ENCODE measurements around the gene DNM3.

DNM3 gene

GRCh38 chr1:172394811-172395210 lies 553.5 kb downstream of the DNM3 start:
- peaks cover 10% of the 10 kb centered on the region for H3K36me3 Mint-ChIP-seq
- no peaks in the 10 kb centered on the region for H3K27me3 Mint-ChIP-seq
- H3K4me3 Mint-ChIP-seq = peak overlapping the region; percentile 49
- no peaks in the 10 kb centered on the region for H3K9me3 Mint-ChIP-seq
- no peak for DNase-seq
- peaks cover 75% of the 10 kb centered on the region for H3K4me1 Mint-ChIP-seq
- peak overlapping the region; percentile 99 for H3K27ac Mint-ChIP-seq
- CTCF ChIA-PET = interaction anchor here (0.6 to 2.5 kb wide), 15 partner anchors 13 to 392 kb away, joined by 3 to 11 read pairs (median 4); partner anchors contain the start of gene C1orf105

- Mint-ChIP-seq H3K9me3 (no peaks in the 10 kb centered on the region), H3K4me1 (peaks cover 80% of the 10 kb centered on the region), H3K4me3 (no peak overlapping the region), H3K27me3 (no peaks in the 10 kb centered on the region), H3K27ac (peak overlapping the region; percentile 99), H3K36me3 (peaks cover 10% of the 10 kb centered on the region)
- CTCF ChIA-PET = interaction anchor here (0.8 to 2.5 kb wide), 8 partner anchors 15 to 393 kb away, joined by 3 to 11 read pairs (median 4); partner anchors contain the start of gene C1orf105
- DNase-seq = no peak
Observed at GRCh38 chr1:172395576-172395975, 554.3 kb downstream of the DNM3 start.

- Mint-ChIP-seq H3K36me3 (peaks cover 10% of the 10 kb centered on the region), H3K4me1 (peaks cover 76% of the 10 kb centered on the region), H3K9me3 (no peaks in the 10 kb centered on the region), H3K27me3 (no peaks in the 10 kb centered on the region), H3K27ac (no peak overlapping the region), H3K4me3 (no peak overlapping the region)
- CTCF ChIA-PET = interaction anchor here (1.1 kb wide), 1 partner anchor 128 kb away, joined by 3 read pairs; no protein-coding TSS in a partner anchor
- DNase-seq = no peak
Observed at GRCh38 chr1:172397221-172397620, 555.9 kb downstream of the DNM3 start.

GRCh38 chr1:172397633-172398032 lies 556.3 kb downstream of the DNM3 start:
- DNase-seq = no peak
- no peak overlapping the region for H3K27ac Mint-ChIP-seq
- H3K9me3 Mint-ChIP-seq = no peaks in the 10 kb centered on the region
- peaks cover 10% of the 10 kb centered on the region for H3K36me3 Mint-ChIP-seq
- peaks cover 74% of the 10 kb centered on the region for H3K4me1 Mint-ChIP-seq
- no peak overlapping the region for H3K4me3 Mint-ChIP-seq
- H3K27me3 Mint-ChIP-seq = no peaks in the 10 kb centered on the region
- CTCF ChIA-PET = interaction anchor here (1.1 to 4.2 kb wide), 3 partner anchors 128 to 395 kb away, joined by 3 to 39 read pairs (median 17); no protein-coding TSS in a partner anchor

GRCh38 chr1:172398193-172398592 lies 556.9 kb downstream of the DNM3 start:
- Mint-ChIP-seq H3K36me3 (peaks cover 9% of the 10 kb centered on the region), H3K9me3 (no peaks in the 10 kb centered on the region), H3K4me3 (no peak overlapping the region), H3K4me1 (peaks cover 69% of the 10 kb centered on the region), H3K27me3 (no peaks in the 10 kb centered on the region), H3K27ac (no peak overlapping the region)
- no peak for DNase-seq
- CTCF ChIA-PET = interaction anchor here (1.0 to 4.2 kb wide), 7 partner anchors 59 to 396 kb away, joined by 3 to 39 read pairs (median 3); no protein-coding TSS in a partner anchor

- CTCF ChIA-PET = interaction anchor here (0.6 to 4.2 kb wide), 21 partner anchors 9 to 397 kb away, joined by 3 to 39 read pairs (median 3); no protein-coding TSS in a partner anchor
- no peaks in the 10 kb centered on the region for H3K9me3 Mint-ChIP-seq
- peaks cover 5% of the 10 kb centered on the region for H3K36me3 Mint-ChIP-seq
- peaks cover 59% of the 10 kb centered on the region for H3K4me1 Mint-ChIP-seq
- peak overlapping the region; percentile 42 for H3K4me3 Mint-ChIP-seq
- H3K27ac Mint-ChIP-seq = peak overlapping the region; percentile 62
- no peaks in the 10 kb centered on the region for H3K27me3 Mint-ChIP-seq
- peak; percentile 33 for DNase-seq
Observed at GRCh38 chr1:172398970-172399755, 557.9 kb downstream of the DNM3 start.

- H3K27me3 Mint-ChIP-seq = no peaks in the 10 kb centered on the region
- CTCF ChIA-PET = interaction anchor here (0.6 to 4.2 kb wide), 21 partner anchors 8 to 397 kb away, joined by 3 to 39 read pairs (median 3); no protein-coding TSS in a partner anchor
- H3K4me3 Mint-ChIP-seq = no peak overlapping the region
- no peaks in the 10 kb centered on the region for H3K9me3 Mint-ChIP-seq
- DNase-seq = no peak
- peaks cover 3% of the 10 kb centered on the region for H3K36me3 Mint-ChIP-seq
- no peak overlapping the region for H3K27ac Mint-ChIP-seq
- peaks cover 50% of the 10 kb centered on the region for H3K4me1 Mint-ChIP-seq
Observed at GRCh38 chr1:172399756-172400721, 558.7 kb downstream of the DNM3 start.

GRCh38 chr1:172400722-172401105 lies 559.4 kb downstream of the DNM3 start:
- peaks cover 44% of the 10 kb centered on the region for H3K4me1 Mint-ChIP-seq
- H3K27ac Mint-ChIP-seq = no peak overlapping the region
- CTCF ChIA-PET = interaction anchor here (0.8 to 4.2 kb wide), 3 partner anchors 181 to 398 kb away, joined by 3 to 39 read pairs (median 17); no protein-coding TSS in a partner anchor

GRCh38 chr1:172401477-172401876 lies 560.2 kb downstream of the DNM3 start:
- no peak for DNase-seq
- H3K4me1 Mint-ChIP-seq = peaks cover 39% of the 10 kb centered on the region
- H3K9me3 Mint-ChIP-seq = no peaks in the 10 kb centered on the region
- no peaks in the 10 kb centered on the region for H3K27me3 Mint-ChIP-seq
- CTCF ChIA-PET = interaction anchor here (0.7 to 4.2 kb wide), 2 partner anchors 91 to 311 kb away, joined by 3 to 39 read pairs; no protein-coding TSS in a partner anchor
- no peak overlapping the region for H3K4me3 Mint-ChIP-seq
- no peak overlapping the region for H3K27ac Mint-ChIP-seq
- H3K36me3 Mint-ChIP-seq = peaks cover 2% of the 10 kb centered on the region

More at GRCh38 chr1:172400722-172401105, 559.4 kb downstream of the DNM3 start:
- Mint-ChIP-seq H3K9me3 (no peaks in the 10 kb centered on the region), H3K27me3 (no peaks in the 10 kb centered on the region), H3K4me3 (no peak overlapping the region), H3K36me3 (peaks cover 2% of the 10 kb centered on the region)
- no peak for DNase-seq

- Mint-ChIP-seq H3K4me3 (no peak overlapping the region), H3K27me3 (no peaks in the 10 kb centered on the region), H3K27ac (no peak overlapping the region), H3K36me3 (peaks cover 2% of the 10 kb centered on the region), H3K9me3 (no peaks in the 10 kb centered on the region), H3K4me1 (peaks cover 39% of the 10 kb centered on the region)
- DNase-seq = no peak
- CTCF ChIA-PET = interaction anchor here (0.7 to 1.9 kb wide), 3 partner anchors 92 to 399 kb away, joined by 3 to 5 read pairs (median 5); no protein-coding TSS in a partner anchor
Observed at GRCh38 chr1:172401892-172402291, 560.6 kb downstream of the DNM3 start.

GRCh38 chr1:172402878-172403569 lies 561.7 kb downstream of the DNM3 start:
- H3K4me1 Mint-ChIP-seq = peaks cover 32% of the 10 kb centered on the region
- no peaks in the 10 kb centered on the region for H3K27me3 Mint-ChIP-seq
- CTCF ChIA-PET = interaction anchor here (0.7 to 1.9 kb wide), 4 partner anchors 25 to 418 kb away, joined by 3 to 5 read pairs (median 4); no protein-coding TSS in a partner anchor
- peaks cover 2% of the 10 kb centered on the region for H3K36me3 Mint-ChIP-seq
- no peak overlapping the region for H3K27ac Mint-ChIP-seq
- no peaks in the 10 kb centered on the region for H3K9me3 Mint-ChIP-seq
- H3K4me3 Mint-ChIP-seq = no peak overlapping the region
- DNase-seq = no peak

- Mint-ChIP-seq H3K27me3 (no peaks in the 10 kb centered on the region), H3K27ac (no peak overlapping the region), H3K36me3 (no peaks in the 10 kb centered on the region), H3K4me3 (no peak overlapping the region), H3K9me3 (no peaks in the 10 kb centered on the region), H3K4me1 (peaks cover 21% of the 10 kb centered on the region)
- CTCF ChIA-PET = interaction anchor here (1.0 to 1.3 kb wide), 3 partner anchors 24 to 402 kb away, joined by 3 to 5 read pairs (median 4); no protein-coding TSS in a partner anchor
- no peak for DNase-seq
Observed at GRCh38 chr1:172404121-172404520, 562.8 kb downstream of the DNM3 start.

GRCh38 chr1:172405912-172406311 lies 564.6 kb downstream of the DNM3 start:
- DNase-seq = no peak
- no peaks in the 10 kb centered on the region for H3K9me3 Mint-ChIP-seq
- H3K27me3 Mint-ChIP-seq = no peaks in the 10 kb centered on the region
- H3K36me3 Mint-ChIP-seq = no peaks in the 10 kb centered on the region
- no peak overlapping the region for H3K27ac Mint-ChIP-seq
- CTCF ChIA-PET = interaction anchor here (0.7 to 1.5 kb wide), 3 partner anchors 48 to 420 kb away, joined by 3 read pairs; no protein-coding TSS in a partner anchor
- no peak overlapping the region for H3K4me3 Mint-ChIP-seq
- peaks cover 3% of the 10 kb centered on the region for H3K4me1 Mint-ChIP-seq

All from activated naive CD4-positive, alpha-beta T cell treated with anti-CD3 and anti-CD28 coated beads, Interleukin-2, amount 10 ng/mL, durations not matched to agents 7 days and 5 days (primary cell).